ENCODE results near the gene FAF1. TPM values are rescaled to one million over a fixed set of nuclear protein-coding genes. Genes with fewer than 3 reads are reported as not detected.

FAF1 gene
- total and polyA plus RNA-seq, 4 donors = 8.6 to 45.0 (median 18.2) TPM

GRCh38 chr1:50880373-50880772, 79.7 kb downstream of the FAF1 start:
- TF ChIP-seq MAX (IDR thresholded peaks at IDR 0.05) = no peak
- TF ChIP-seq HNF4G (IDR thresholded peaks at IDR 0.05) = no peak
- H3K27ac ChIP-seq (ENCODE audit: low read depth in 1 of 2, low read length in 2 of 2) = no peak overlapping the region

GRCh38 chr1:50879137-50879536, 80.9 kb downstream of the FAF1 start:
- DNase-seq (ENCODE audit: low spot score) = no peak
- Histone ChIP-seq H3K27me3 (ENCODE audit: control insufficient read depth in 4 of 4, insufficient read depth in 4 of 4, low read length in 3 of 4) (no peaks in the 10 kb centered on the region), H3K27ac (ENCODE audit: low read depth in 1 of 2, low read length in 2 of 2) (no peak overlapping the region), H3K36me3 (ENCODE audit: control insufficient read depth in 4 of 4, insufficient read depth in 3 of 4, low read depth in 1 of 4, low read length in 3 of 4) (no peaks in the 10 kb centered on the region), H3K4me1 (ENCODE audit: control insufficient read depth in 4 of 4, insufficient read depth in 4 of 4, low read length in 3 of 4) (peaks cover 0 to 2% (median under 1%) of the 10 kb centered on the region in 4 donors), H3K4me3 (ENCODE audit: low read depth in 1 of 3, low read length in 3 of 3) (no peak overlapping the region), H3K9ac (ENCODE audit: low read depth in 1 of 2, low read length in 2 of 2) (no peak overlapping the region), H3K9me3 (ENCODE audit: control insufficient read depth in 4 of 4, low read length in 3 of 4) (no peaks in the 10 kb centered on the region)
- WGBS = 98% methylated on average over 4 of the region's 4 CpGs
- no peak for TF ChIP-seq FOXA1 (IDR thresholded peaks at IDR 0.05)
- no peak for TF ChIP-seq SP1 (IDR thresholded peaks at IDR 0.05)
- TF ChIP-seq TAF1 (conservative IDR thresholded peaks at IDR 0.05) = no peak
- no peak for TF ChIP-seq CTCF (IDR thresholded peaks at IDR 0.05; ENCODE audit: low read depth, low read length, missing input control)
- TF ChIP-seq HNF4G (IDR thresholded peaks at IDR 0.05) = no peak
- TF ChIP-seq RXRA (IDR thresholded peaks at IDR 0.05) = no peak
- TF ChIP-seq JUND (IDR thresholded peaks at IDR 0.05) = no peak
- TF ChIP-seq ZBTB33 (IDR thresholded peaks at IDR 0.05) = no peak
- no peak for TF ChIP-seq REST (IDR thresholded peaks at IDR 0.05)
- no peak for TF ChIP-seq NR2F2 (IDR thresholded peaks at IDR 0.05)
- no peak for TF ChIP-seq HNF4A (conservative IDR thresholded peaks at IDR 0.05)
- no peak for TF ChIP-seq GABPA (IDR thresholded peaks at IDR 0.05 in 1 of 2, conservative IDR thresholded peaks at IDR 0.05 in 1 of 2)
- TF ChIP-seq ATF3 (IDR thresholded peaks at IDR 0.05) = no peak
- TF ChIP-seq YY1 (IDR thresholded peaks at IDR 0.05) = no peak
- no peak for TF ChIP-seq RAD21 (IDR thresholded peaks at IDR 0.05)

More at GRCh38 chr1:50880373-50880772, 79.7 kb downstream of the FAF1 start:
- Histone ChIP-seq H3K36me3 (ENCODE audit: control insufficient read depth in 4 of 4, insufficient read depth in 3 of 4, low read depth in 1 of 4, low read length in 3 of 4) (no peaks in the 10 kb centered on the region), H3K4me1 (ENCODE audit: control insufficient read depth in 4 of 4, insufficient read depth in 4 of 4, low read length in 3 of 4) (peaks cover 0 to 2% (median under 1%) of the 10 kb centered on the region in 4 donors), H3K27me3 (ENCODE audit: control insufficient read depth in 4 of 4, insufficient read depth in 4 of 4, low read length in 3 of 4) (no peaks in the 10 kb centered on the region), H3K9me3 (ENCODE audit: control insufficient read depth in 4 of 4, low read length in 3 of 4) (no peaks in the 10 kb centered on the region), H3K9ac (ENCODE audit: low read depth in 1 of 2, low read length in 2 of 2) (no peak overlapping the region), H3K4me3 (ENCODE audit: low read depth in 1 of 3, low read length in 3 of 3) (no peak overlapping the region)
- DNase-seq (ENCODE audit: low spot score) = no peak
- WGBS = 86% methylated on average over 8 of the region's 8 CpGs

Data from liver (tissue), 9 donors.